Spleen (tissue), 7 donors: ENCODE measurements around the gene TANC1.

Source experiments
- CTCF ChIP-seq, 11 experiments: fragments of 200-600 bp in 7 of 11; fragments of 450-650 bp in 4 of 11; sonication (generic) in 4 of 11; IDR thresholded peaks in 8 of 11; conservative IDR thresholded peaks in 3 of 11; 1 replicate in 7 of 11; 2 replicates in 4 of 11; pipeline versions ENCODE4 v1.4.0 to v1.8.0; 2016 to 2021; ENCODE audit warnings: antibody characterized with exemption in 11 of 11, inconsistent platforms in 4 of 11, mild to moderate bottlenecking in 1 of 11
- POLR2A ChIP-seq, 3 donors: fragments of 450-650 bp; IDR thresholded peaks; one replicate each; pipeline ENCODE4 v1.5.1; 2017; ENCODE audit warnings: antibody characterized with exemption in 3 of 3, mild to moderate bottlenecking in 1 of 3
- POLR2AphosphoS5 ChIP-seq, 3 donors: sonication (generic); formaldehyde crosslinking; IDR thresholded peaks; one replicate each; pipeline ENCODE4 v1.5.1; 2017; ENCODE audit warnings: antibody characterized with exemption in 3 of 3
- donor health status: DM: no; HTN: no; CAD: no; lungs with moderate emphysema.
- donor health status: DM: no; HTN: no; CAD: no.
- donor health status: DM: no; HTN: no; CAD: no.

- TF ChIP-seq POLR2A (IDR thresholded peaks at IDR 0.05) (no peak), CTCF (IDR thresholded peaks at IDR 0.05 in 8 of 11, conservative IDR thresholded peaks at IDR 0.05 in 3 of 11) (no peak), POLR2AphosphoS5 (IDR thresholded peaks at IDR 0.05) (no peak)
Measured at GRCh38 chr2:159229476-159230144, 261.2 kb downstream of the TANC1 start.
